Stimulated activated CD4-positive, alpha-beta T cell treated with anti-CD3 and anti-CD28 coated beads, Interleukin-1b, Interleukin-23, amount 100 ng/mL, for 4 hours (primary cell): ENCODE data around the gene PIK3R5.

Experiments
- DNase-seq, 2 donors: peaks; one replicate each; pipeline ENCODE4 v3.0.0-alpha.2; 2020; ENCODE audit warnings: low read depth in 2 of 2

The PIK3R5 gene

DNA sequence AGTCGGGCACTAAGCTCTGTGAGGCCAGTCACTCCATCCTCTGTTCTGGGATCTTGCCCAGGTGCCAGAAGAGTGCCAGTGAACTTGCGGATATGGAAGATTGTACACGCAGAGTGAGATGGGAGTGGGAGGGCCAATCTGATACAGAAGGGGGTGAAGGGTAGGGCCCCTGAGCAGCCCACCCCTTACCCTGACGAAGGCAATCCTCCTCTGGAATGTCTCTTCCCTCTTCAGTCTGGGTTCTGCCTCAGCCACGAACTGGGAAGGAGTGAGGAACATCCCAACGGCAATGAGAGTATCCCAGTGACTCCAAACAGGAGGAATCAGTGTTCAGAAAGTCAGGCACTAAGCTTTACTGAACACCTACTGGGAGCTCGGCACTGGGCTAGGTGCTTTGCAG lies 86.1 kb downstream of the PIK3R5 start:
- DNase-seq, result no peak

DNA sequence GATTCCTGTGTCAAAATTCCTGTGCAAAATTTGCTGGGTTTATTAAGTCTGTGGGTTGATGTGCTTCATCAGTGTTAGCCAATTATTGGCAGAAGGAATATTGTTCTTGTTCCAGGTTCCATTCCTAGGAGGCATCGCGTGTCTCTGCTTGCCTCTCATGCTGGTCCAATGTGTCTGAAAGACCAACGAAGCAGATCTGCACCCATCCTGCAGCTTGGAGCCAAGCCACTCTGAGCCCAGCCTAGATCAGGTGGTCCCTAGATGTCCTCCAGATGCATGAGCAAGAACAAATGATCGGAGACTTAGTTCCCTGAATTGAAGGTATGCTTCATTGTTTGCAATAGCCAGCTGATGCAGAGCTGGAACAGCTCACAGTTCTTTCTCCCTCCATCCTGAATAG lies 87.5 kb downstream of the PIK3R5 start:
- no peak for DNase-seq

DNA sequence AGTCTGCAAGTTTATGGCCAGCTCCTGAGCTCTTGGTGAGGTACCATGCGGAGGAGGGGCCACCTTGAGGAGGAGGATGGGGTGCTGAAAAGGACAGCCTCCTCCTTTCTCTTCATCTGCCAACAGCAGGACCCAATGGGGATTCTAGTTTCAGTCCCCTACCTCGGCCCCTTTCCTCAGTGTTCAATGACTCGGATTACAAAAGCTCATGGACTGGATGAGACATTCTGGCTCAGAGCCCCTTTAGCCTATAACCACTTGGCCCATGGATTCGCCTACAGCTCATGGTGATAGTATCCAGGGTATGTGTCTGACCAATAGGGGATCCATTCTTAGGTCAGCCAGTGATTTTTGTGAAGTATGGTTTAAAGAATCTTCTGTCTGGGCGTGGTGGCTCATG lies 89.5 kb downstream of the PIK3R5 start:
- DNase-seq, result no peak

DNA sequence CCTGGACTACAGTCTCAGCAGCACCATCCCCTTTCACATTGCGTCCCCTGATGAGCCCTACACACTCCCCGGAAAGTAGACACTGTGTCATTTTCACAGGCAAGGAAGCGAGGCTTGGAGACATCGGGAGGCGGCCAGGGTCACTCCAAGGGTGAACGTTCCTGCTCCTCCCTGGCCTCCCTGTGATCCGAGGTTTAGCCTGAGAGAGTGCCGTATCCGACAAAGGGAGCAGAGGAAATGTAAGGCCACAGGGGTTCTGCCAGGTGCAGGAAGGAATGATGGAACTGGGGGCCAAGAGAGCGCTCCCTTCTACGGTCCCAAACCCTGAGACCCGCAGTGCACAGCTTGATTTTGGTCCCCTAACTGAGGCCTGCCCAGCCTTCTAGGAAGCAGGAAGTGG lies 90.1 kb downstream of the PIK3R5 start:
- DNase-seq, result no peak

DNA sequence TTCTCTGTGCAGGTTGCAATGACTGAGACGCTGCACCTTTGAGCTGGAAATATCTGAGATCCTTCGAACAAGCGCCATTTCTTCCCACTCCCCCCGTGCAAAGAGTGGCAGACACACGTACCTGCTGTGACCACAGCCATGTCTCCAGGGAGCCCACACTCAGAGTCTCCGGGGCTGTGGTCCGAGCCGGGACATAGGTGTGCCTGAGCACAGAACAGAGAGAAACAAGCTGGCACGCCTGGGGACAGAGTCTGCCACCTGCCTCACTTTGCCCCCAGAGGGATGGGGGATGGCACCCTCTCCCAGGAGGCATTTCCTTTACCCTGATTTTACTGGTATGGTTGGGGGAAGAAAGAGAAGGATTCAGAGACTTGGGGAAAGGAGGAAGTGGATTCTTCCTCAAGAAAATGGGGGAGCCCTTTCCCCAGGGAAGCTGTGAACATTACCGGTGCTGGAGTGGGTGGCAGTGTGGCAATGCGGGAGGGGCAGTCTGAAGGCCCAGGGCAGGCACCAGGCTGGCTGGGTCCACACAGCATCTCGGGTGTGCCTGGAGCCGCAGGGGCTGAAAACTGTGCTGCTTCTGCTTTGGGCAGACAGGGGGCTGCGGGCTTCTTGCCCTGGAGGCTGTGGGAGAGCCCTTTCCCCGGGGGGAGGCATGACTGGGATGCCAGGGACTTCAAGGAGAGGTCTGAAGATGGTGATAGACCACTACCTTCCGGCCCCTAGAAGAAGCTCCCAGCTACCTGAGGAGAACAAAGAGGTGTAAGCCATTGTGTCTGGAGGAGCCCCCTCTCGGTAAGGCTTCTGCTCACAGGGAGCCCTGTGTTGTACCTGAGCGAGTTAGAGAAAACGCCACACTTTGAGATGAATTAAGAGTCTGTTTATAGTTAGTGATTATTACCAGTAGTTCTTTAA lies 91.4 kb downstream of the PIK3R5 start:
- DNase-seq, result no peak

DNA sequence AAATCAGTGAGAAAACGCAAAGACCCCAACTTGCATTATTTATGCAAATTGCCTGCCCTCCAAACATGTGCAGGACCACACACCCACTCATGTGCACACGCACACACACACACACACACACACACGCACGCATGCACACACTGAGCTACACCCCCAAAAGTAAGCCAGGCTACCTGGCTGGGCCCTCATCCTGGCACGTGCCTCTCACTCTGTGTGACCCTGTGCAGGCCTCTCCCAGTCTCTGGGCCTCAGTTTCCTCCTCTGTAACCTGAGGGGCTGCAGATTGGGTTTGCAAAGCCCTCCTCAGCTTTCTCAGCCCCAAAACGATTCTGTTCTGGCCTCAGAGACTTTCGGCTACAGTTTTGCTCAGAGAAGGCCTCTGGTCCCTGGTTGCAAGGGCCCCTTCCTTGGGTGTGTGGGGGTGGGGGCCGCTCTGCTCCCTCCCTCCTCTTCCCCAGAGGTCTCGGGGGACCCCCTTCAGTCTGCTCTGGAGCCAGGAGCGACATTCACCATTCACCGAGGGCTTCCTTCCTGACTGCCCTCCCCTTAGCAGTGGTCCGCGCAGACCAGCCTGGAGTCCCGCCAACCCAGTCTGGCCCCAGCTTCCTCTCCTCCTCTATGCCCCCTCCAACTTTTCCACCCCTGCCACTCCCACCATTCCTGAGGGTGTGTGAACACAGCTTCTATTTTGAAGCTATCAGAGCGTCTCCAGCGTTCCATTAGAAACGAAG lies 92.6 kb downstream of the PIK3R5 start:
- no peak for DNase-seq

DNA sequence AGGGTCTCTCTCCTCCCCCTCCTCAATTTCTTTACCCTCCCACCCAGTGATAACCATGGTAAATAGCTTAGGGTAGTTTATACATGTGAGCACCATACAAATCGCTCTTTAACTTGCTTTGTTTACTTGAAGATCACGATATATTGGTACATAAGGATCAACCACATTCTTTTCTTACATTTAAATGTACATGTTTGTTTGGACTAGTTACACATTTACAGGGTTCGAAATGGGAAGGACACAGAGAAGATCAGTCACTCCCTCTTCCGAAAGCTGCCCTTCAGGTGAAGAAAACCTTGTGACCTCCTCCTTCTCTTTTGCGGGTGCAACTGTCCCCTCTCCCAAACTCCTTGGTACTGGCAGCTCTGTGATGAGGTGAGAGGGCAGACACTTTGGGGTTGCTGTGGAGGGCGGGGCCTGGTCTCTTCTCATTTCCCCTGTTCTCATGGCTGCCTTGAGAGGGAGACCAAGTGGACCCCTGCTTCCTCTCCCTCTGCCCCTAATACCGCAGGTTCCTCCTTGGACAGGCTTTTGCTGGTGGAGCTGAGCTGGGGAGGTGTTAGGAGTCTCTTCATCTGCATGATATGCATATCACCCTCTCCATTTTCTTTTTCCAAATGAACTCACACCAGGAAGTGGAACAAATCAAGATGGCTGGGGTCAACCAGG lies 93.3 kb downstream of the PIK3R5 start:
- DNase-seq, result no peak

DNA sequence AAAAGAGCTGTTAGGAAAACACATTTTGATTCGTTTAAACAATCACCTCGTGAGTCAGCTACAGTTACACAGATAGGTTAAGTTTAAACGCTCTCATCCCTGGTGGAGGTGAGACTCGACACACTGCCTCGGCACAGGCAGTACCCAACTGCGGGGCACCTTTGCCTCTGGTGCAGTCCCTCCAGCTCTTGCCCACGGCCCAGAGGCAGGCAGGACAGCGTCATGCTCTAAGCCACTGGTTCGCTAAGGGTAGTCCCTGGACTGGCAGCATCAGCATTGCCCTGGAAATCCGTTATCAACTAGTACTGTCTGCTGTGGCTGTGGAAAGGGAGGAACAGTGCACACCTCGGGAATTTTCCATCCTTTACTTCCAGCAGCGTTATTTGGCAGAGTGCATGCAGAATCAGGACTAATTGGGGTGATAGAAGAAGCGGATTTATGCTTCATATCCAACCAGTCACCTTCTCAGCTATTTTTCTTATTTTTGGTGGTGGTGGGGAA lies 94.4 kb downstream of the PIK3R5 start:
- DNase-seq, result no peak

DNA sequence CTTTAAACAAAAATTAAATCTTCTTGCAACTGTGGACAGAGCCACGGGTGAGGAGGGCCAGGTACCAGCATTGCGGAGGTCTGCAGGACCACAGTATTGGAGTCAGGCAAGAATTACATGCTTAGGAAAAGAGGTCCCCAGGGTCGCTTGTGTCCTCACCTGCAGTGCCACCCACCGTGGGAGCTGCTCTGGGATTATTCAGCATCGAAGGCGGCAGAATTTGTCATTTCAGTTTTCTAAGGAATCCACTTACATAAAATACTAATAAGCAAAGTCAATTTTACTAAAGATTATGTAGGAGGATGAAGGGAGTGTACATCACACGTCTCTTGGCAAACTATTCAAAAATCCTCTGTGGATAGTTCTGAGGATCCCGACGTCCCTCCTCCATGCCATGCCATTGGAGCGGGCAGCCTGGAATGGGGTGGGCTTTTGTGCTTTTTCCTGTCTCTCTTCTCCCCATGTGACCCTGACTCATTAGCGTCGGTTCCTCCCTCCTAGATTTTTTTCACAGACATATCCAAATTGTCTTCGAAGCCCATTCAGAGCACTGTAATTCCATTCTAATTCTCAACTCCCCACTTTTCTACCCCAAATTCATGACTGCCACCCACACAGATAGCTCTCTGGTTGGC lies 95.0 kb downstream of the PIK3R5 start:
- DNase-seq, result no peak

DNA sequence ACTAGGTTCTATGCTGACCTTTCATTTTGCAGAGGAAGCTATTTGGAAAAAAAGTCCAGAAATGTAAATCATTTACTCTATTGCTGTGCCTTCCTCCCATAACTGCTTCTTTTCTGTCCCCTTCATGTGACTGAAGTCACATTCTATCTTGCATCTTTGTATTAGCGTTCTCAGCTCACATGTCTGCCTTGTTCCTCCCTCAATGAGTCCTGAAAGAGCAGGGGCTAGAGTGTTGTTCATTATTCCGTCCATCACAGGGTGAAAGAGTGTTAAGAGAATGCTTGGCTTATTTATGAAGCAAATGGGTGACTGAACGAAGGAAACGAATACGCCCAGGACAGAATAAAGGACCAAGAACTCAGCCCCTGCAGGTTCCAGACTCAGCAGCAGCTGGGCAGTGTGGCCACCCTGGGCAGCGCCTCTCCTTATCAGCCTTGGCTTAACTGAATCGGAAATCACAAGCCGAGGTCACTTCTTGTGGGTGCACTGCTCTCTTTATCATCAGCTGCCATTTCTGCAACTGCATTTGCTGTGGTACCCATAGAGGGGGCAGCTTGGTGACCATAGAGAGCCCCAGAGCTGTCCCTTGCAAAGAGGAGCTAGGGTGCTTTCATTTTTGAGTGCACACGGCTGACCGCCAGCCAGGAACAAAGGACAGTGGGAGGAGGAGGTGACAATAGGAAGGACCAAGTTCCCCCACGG lies 96.2 kb downstream of the PIK3R5 start:
- DNase-seq, result no peak

DNA sequence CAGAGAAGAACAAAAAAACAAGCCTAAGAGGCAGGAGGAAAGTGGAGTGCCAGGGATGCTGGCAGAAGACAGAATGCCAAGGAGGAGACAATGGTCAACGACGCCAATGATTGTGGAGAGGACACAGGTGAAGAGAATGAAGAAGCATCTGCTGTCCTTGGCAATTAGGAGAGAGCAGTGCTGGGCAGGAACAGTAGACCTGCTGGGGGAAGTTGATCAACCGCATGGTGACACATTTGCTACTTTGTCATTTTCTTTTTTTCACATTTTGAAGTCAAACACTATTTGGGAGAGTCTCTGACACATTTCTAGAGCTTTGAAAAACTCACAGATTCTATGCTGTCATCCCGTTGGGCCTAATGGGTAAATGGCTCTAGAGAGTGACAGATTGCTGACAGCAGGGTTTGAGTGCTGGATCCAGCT lies 97.0 kb downstream of the PIK3R5 start:
- no peak for DNase-seq

DNA sequence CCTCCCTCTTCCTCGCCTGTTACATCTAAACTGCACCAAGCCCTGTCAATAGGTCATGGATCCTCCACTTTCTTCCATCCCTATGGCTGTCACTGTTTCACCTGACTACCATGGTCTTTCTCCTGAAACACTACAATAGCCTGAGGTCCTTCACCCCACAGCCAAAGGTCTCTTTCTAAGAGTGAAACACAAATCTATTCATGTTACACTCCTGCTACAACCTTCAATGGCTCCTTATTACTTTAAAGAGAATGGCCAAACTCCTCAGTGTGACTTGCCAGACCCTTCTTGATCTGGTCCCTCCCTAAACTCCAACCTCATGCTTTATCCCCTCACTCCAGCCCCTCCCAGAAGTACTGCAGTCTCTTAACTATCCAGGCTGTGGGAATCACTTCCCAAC lies 97.4 kb downstream of the PIK3R5 start:
- no peak for DNase-seq

DNA sequence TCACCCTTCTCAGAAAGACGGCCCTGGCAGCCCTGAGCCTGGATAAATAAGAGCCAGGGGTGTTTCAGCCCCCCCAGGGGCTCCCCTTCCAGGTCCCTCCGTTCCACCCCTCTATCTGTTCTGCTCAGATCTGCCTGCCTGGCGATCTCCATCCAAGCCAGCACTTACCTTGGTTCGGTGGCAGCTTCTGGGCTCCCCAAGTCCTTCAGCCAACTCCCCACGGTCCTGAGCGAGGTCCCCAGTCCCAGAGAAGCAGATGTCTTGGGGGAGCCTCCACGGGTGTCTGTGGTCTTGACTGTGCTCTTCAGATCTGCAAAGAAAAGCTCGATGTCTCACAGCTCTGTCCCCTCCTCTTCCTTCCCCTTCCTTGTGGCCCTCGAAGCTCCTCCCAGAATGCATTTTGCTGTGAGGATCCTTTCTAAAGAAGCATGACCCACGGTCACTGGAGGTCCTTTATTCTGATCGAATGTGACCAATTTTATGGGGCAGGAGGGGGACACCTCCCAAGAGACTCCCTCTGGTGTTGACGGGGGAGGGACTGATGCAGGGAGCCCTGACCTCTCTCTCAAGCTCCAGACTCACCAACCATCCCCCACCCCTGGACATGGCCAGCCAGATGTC lies 98.0 kb downstream of the PIK3R5 start, which contains the start of gene PIK3R6:
TSS of gene PIK3R6 (minus strand) at position 314 of the 621 bp plus-strand sequence. CDS start 17,880 bp downstream, outside the sequence.
- no peak for DNase-seq

DNA sequence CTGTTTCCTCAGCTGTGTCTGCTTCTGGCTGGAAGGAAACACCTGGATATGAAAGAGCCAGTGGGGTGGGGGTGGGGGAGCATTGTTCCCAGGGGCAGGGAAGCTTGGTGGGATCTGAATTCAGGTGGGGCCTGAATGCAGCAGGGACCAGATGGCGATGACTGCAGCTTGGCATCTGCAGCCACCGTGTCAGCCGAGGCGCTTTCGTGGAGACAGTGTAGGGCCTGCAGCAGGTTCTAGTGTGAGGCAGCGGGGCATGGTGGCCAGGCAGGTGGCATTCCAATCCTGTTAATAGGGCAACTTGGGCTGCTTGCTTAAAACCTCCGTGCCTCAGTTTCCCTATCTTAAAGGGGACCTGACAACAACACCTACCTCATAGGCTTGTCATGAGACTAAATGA lies 99.7 kb downstream of the PIK3R5 start:
- DNase-seq, result no peak

DNA sequence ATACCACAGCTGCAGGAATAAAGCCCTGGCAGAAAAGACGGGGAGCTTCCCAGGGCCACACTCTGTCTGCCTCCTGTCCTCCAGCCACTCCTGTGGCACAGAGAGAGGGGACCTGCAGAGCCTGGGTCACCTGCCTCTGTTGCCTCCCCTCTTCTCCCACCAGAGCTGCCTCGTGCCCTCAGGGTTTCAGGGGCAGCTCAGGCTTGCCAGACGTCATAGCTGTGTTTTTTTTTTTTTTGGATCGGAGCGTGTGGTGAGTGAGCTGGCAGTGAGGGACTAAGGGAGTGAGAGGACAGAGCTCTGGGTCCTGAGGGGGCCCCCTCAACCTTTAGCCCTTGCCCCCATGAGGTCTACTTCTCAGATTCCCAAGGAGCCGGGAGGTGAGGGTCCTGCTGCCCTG lies 100.1 kb downstream of the PIK3R5 start:
- DNase-seq, result no peak

DNA sequence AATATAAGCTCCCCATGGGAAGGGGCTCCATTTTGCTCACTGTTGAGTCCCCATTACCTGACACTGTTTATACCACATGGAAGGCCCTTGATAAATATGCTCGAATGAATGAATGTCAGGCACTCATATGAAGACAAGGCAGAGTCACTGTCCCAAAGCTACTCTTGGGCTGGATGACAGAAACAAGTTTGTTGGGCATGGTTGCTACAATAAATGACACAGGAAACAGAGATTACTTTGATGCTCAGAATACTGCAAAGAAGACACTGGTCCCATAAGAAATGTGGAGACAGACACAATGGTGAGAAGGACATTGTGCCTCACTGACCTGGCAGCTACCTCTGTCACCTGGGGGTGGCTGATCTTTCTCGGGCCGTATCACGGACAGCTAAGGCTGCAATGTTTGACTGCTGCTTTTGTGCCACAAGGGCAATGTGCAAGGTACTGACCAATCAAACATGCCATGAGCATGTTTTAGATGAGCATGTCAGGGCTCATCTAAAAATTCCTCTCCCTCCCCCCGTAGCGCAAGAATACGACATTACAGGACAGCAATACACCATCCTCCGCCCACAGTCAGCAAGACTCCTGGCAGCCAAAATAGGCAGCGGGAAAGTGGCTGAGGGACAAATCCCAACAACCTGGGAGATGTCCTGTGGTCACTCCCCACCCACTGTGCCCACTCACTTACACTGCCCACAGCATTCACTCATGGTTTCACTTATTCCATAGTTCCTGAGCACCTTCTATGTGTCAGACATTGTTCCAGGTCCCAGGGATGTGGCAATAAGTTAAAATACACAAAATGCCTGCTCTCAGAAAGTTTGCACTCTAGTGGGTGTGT lies 103.1 kb downstream of the PIK3R5 start:
- no peak for DNase-seq

DNA sequence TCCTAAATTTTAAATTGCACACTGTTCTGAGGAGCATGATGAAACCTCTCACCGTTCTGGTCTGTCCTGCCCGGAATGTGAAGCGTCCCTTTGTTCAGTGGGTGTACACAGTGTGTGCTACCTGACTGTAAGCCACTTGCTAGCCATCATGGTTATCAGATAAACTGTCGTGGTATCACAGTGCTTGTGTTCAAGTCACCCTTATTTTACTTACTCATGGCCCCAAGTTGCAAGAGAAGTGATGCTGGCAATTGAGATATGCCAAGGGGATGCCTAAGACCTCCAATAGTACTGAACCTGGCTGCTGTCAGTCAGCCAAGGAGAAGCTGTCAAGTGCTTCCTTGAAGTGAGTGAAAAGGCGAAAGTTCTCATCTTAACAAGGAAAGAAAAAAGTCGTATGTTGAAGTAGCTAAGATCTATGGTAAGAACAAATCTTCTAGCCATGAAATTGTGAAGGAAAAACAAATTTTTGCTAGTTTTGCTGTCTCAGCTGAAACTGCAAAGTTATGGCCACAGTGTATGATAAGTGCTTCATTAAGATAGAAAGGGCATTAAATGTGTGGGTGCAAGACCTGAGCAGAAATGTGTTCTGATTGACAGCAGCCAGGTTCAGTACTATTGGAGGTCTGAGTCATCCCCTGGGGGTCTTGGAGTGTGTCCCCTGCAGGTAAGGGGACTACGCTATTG lies 103.9 kb downstream of the PIK3R5 start:
- DNase-seq, result no peak

DNA sequence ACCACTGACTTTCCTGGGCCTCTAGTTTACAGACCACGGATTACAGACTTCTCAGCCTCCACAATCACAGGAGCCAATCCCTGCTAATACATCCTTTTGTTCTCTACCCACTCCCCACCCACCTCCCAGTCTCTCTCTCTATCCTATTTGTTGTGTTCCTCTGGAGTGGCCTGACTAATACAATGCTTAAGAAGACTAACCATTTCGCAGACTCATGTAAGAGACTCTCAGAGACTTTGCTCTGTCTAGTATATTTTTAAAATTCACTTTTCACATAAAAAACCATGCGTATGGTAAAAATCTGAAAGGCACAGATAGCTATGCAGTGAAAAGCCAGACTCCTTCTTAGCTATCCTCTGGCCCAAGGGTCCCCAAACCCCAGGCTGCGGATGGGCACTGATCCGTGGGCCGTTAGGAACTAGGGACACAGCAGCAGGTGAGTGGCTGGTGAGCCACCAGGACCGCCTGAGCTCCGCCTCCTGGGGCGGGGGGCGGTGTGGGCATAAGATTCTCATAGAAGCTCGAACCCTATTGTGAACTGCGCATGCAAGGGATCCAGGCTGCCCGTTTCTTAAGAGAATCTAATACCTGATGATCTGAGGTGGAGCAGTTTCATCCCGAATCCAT lies 105.6 kb downstream of the PIK3R5 start:
- no peak for DNase-seq
